Measurements from ENCODE around the gene CST8. TPM values are rescaled to one million over a fixed set of nuclear protein-coding genes. Genes with fewer than 3 reads are reported as not detected.
A peak's percentile ranks its signal among the peaks of the same experiment; 100 is the strongest.

The CST8 gene
- polyA plus RNA-seq (2012; rRNA removed), result not detected in 2 replicates
- not detected in 2 replicates for polyA plus RNA-seq (2012; cell fraction: cytosol; rRNA removed)
- not detected in 2 replicates for polyA plus RNA-seq (2012; cell fraction: nucleus; rRNA removed)

- H3K27me3 ChIP-seq (ENCODE audit: insufficient read depth), result no peaks in the 10 kb centered on the region
- TF ChIP-seq GATA2 (CRISPR knock-in tag; IDR thresholded peaks at IDR 0.05), result no peak
- no peaks in the 10 kb centered on the region for H4K20me1 ChIP-seq (ENCODE audit: insufficient read depth)
- H3K9me3 ChIP-seq, result no peaks in the 10 kb centered on the region
- H3K9me2 ChIP-seq, result no peaks in the 10 kb centered on the region
- DNase-seq, result no peak
- no peak within 1 kb of the TSS for H3K27ac ChIP-seq (ENCODE audit: low read depth in 2 of 2, low read length in 1 of 2)
- 54% methylated on average over 5 of the region's 5 CpGs for WGBS (ENCODE audit: low lambda C conversion rate)
- POLR2A ChIA-PET, result no interaction called here
- no peak within 1 kb of the TSS for H3K4me2 ChIP-seq
- no peak within 1 kb of the TSS for H3K4me3 ChIP-seq (ENCODE audit: low read depth in 2 of 2, low read length in 1 of 2)
- H3K36me3 ChIP-seq (replicated peaks in 1 of 2; ENCODE audit: control insufficient read depth in 1 of 2, insufficient read depth in 2 of 2, low read length in 1 of 2), result no peaks in the 10 kb centered on the region
- no peaks in the 10 kb centered on the region for H3F3A ChIP-seq (replicated peaks; ENCODE audit: insufficient read depth)
- H3K9ac ChIP-seq, result no peak within 1 kb of the TSS
- no peaks in the 10 kb centered on the region for H3K79me2 ChIP-seq (ENCODE audit: insufficient read depth)
- H2AFZ ChIP-seq (ENCODE audit: low read depth), result no peak within 1 kb of the TSS
- CTCF ChIA-PET, result no interaction called here
- H3K4me1 ChIP-seq (ENCODE audit: control insufficient read depth in 1 of 2, insufficient read depth in 2 of 2, low read depth in 1 of 2, low read length in 1 of 2), result no peaks in the 10 kb centered on the region
These were observed at the start of gene CST8 for GRCh38 chr20:23490817-23491216. Gene CST8, plus strand, starts transcription at chr20:23491117. Its CDS starts 551 bp downstream, at chr20:23491668.

GRCh38 chr20:23441850-23442313 lies 49.0 kb upstream of the CST8 start:
- no peaks in the 10 kb centered on the region for H4K20me1 ChIP-seq (ENCODE audit: insufficient read depth)
- CTCF ChIA-PET, result interaction anchor here (0.6 to 5.0 kb wide), 22 partner anchors 9 to 750 kb away, joined by 3 to 92 read pairs (median 4); partner anchors contain the start of genes CST11, CST9 and NAPB
- H3K27ac ChIP-seq (ENCODE audit: low read depth in 2 of 2, low read length in 1 of 2), result no peak overlapping the region

More at GRCh38 chr20:23441850-23442313, 49.0 kb upstream of the CST8 start:
- H3K4me1 ChIP-seq (ENCODE audit: control insufficient read depth in 1 of 2, insufficient read depth in 2 of 2, low read depth in 1 of 2, low read length in 1 of 2), result peaks cover 0 to 6% of the 10 kb centered on the region in 2 experiments; a peak in 2 of 4 replicates
- H3K27me3 ChIP-seq (ENCODE audit: insufficient read depth), result no peaks in the 10 kb centered on the region; the same call in none of the 2 replicates
- DNase-seq, result peak; percentile 75
- H3K79me2 ChIP-seq (ENCODE audit: insufficient read depth), result no peaks in the 10 kb centered on the region
- H3K9me2 ChIP-seq, result no peaks in the 10 kb centered on the region
- POLR2A ChIA-PET, result no interaction called here
- no peak overlapping the region for H3K4me2 ChIP-seq
- no peaks in the 10 kb centered on the region for H3K36me3 ChIP-seq (replicated peaks in 1 of 2; ENCODE audit: control insufficient read depth in 1 of 2, insufficient read depth in 2 of 2, low read length in 1 of 2)
- no peak overlapping the region for H2AFZ ChIP-seq (ENCODE audit: low read depth)
- H3K9ac ChIP-seq, result no peak overlapping the region
- TF ChIP-seq RFX5 (IDR thresholded peaks at IDR 0.05; ENCODE audit: low read length) (no peak), SIN3A (IDR thresholded peaks at IDR 0.05; ENCODE audit: borderline replicate concordance, low read depth, low read length) (no peak), FOXJ3 (CRISPR knock-in tag; IDR thresholded peaks at IDR 0.05) (no peak), MXI1 (IDR thresholded peaks at IDR 0.05; ENCODE audit: low read depth, low read length) (no peak), SMC3 (IDR thresholded peaks at IDR 0.05; ENCODE audit: low read depth, low read length) (peak; percentile 73), CTCF (IDR thresholded peaks at IDR 0.05) (peak; percentile 89), IRF3 (IDR thresholded peaks at IDR 0.05; ENCODE audit: low read depth, low read length) (no peak), GABPA (IDR thresholded peaks at IDR 0.05; ENCODE audit: low read depth) (no peak), MEF2A (IDR thresholded peaks at IDR 0.05; ENCODE audit: borderline replicate concordance, low read depth) (no peak), TAF1 (IDR thresholded peaks at IDR 0.05; ENCODE audit: borderline replicate concordance, low read depth, low read length) (no peak), FOSL2 (IDR thresholded peaks at IDR 0.05; ENCODE audit: borderline replicate concordance, low read depth) (no peak), RAD21 (IDR thresholded peaks at IDR 0.05; ENCODE audit: low read length) (peak; percentile 75)
- no peaks in the 10 kb centered on the region for H3F3A ChIP-seq (replicated peaks; ENCODE audit: insufficient read depth)
- no peak overlapping the region; a peak in 1 of 4 replicates for H3K4me3 ChIP-seq (ENCODE audit: low read depth in 2 of 2, low read length in 1 of 2)
- H3K9me3 ChIP-seq, result no peaks in the 10 kb centered on the region
- WGBS (ENCODE audit: low lambda C conversion rate), result 10% methylated on average over 3 of the region's 8 CpGs

All from SK-N-SH (cell line).